Myocyte (in vitro differentiated cells): ENCODE measurements around the gene LEF1. TPM values are rescaled to one million over a fixed set of nuclear protein-coding genes. Genes with fewer than 3 reads are reported as not detected.

ENCODE experiments used
- DNase-seq: peaks from one replicate; pipeline ENCODE4 v3.0.0-alpha.2; 2012; ENCODE audit warnings: low read depth
- total RNA-seq: library from RNA; depleted of rRNA; stranded (reverse); fragments of >200 nt; gene quantifications from 2 replicates; pipeline ENCODE4 v1.2.3, GENCODE V29; 2014

The LEF1 gene
- total RNA-seq, 1 donor from 2014 or later: 3.0 TPM

- DNase-seq: no peak
Observed at GRCh38 chr4:108149588-108150380, 18.9 kb downstream of the LEF1 start.

GRCh38 chr4:108148316-108148715, 20.4 kb downstream of the LEF1 start:
- no peak for DNase-seq

GRCh38 chr4:108146819-108147218, 21.9 kb downstream of the LEF1 start:
- no peak for DNase-seq

- DNase-seq: no peak
Observed at GRCh38 chr4:108146336-108146735, 22.4 kb downstream of the LEF1 start.

- peak; percentile 72 for DNase-seq
Observed at GRCh38 chr4:108144451-108144850, 24.3 kb downstream of the LEF1 start.

GRCh38 chr4:108143515-108143914, 25.2 kb downstream of the LEF1 start:
- DNase-seq: no peak

GRCh38 chr4:108142870-108143269, 25.9 kb downstream of the LEF1 start:
- DNase-seq: no peak

- no peak for DNase-seq
Observed at GRCh38 chr4:108141213-108141950, 27.4 kb downstream of the LEF1 start.

GRCh38 chr4:108140328-108140727, 28.4 kb downstream of the LEF1 start:
- no peak for DNase-seq

GRCh38 chr4:108139089-108139488, 29.6 kb downstream of the LEF1 start:
- DNase-seq: no peak

GRCh38 chr4:108135549-108136209, 33.1 kb downstream of the LEF1 start:
- DNase-seq: no peak

- DNase-seq: no peak
Observed at GRCh38 chr4:108130955-108131354, 37.8 kb downstream of the LEF1 start.

GRCh38 chr4:108129196-108129595, 39.5 kb downstream of the LEF1 start:
- DNase-seq: no peak

- no peak for DNase-seq
Observed at GRCh38 chr4:108126806-108127205, 41.9 kb downstream of the LEF1 start.

- DNase-seq: peak; percentile 63
Observed at GRCh38 chr4:108120789-108121188, 47.9 kb downstream of the LEF1 start.

GRCh38 chr4:108119199-108119800, 49.4 kb downstream of the LEF1 start:
- no peak for DNase-seq

GRCh38 chr4:108118505-108118904, 50.2 kb downstream of the LEF1 start:
- no peak for DNase-seq

GRCh38 chr4:108117418-108118182, 51.1 kb downstream of the LEF1 start:
- no peak for DNase-seq

- no peak for DNase-seq
Observed at GRCh38 chr4:108116423-108117168, 52.1 kb downstream of the LEF1 start.

- no peak for DNase-seq
Observed at GRCh38 chr4:108115168-108115526, 53.6 kb downstream of the LEF1 start.
